M059J (cell line): ENCODE data around the gene PHETA1. TPM values are rescaled to one million over a fixed set of nuclear protein-coding genes. Genes with fewer than 3 reads are reported as not detected.
"Not testable (repeated sequence)": the region's sequence is repeated elsewhere in the genome, so short reads cannot be mapped to it uniquely, and the experiment has no call there.

Experiments
- DNase-seq: peaks from one replicate; pipeline ENCODE4 v3.0.0-alpha.2; 2012; ENCODE audit warnings: low read depth
- total RNA-seq: library from RNA; depleted of rRNA; stranded (reverse); fragments of >200 nt; shearing (Covaris generic); gene quantifications from 2 replicates; pipeline ENCODE4 v1.2.3, GENCODE V29; 2014

PHETA1 gene
- total RNA-seq, 1 experiment from 2014 or later = 3.9 TPM

GRCh38 chr12:111351026-111351425 lies 17.9 kb downstream of the PHETA1 start:
- no peak for DNase-seq

GRCh38 chr12:111349748-111350520 lies 19.0 kb downstream of the PHETA1 start:
- no peak for DNase-seq

GRCh38 chr12:111349101-111349747 lies 19.7 kb downstream of the PHETA1 start:
- DNase-seq = no peak

DNA sequence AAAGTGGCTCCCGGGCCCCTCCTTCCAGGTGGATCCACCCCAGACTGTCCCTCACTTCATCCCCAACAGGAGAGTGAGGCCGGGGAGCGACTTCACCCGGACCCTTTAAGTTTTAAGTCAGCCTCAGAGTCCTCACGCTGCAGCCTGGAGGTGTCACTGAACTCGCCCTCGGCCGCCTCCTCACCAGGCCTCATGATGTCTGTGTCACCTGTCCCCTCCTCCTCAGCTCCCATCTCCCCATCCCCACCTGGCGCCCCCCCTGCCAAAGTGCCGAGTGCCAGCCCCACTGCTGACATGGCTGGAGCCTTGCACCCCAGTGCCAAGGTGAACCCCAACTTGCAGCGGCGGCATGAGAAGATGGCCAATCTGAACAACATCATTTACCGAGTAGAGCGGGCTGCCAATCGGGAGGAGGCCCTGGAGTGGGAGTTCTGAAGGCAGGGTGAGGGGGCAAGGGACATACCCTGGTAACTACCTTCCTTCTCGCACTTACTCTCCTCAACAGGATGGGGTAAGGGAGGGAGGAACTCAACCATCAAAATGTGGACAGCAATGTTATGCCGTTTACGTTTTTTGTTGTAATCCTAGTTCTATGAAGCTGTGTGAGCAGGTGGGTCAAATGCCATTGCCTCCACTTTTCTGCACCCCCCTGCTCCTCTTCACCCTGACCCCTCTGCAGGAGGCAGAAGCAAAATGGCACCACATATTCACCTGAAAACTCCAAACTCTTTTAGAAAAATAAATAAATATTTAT lies 20.8 kb downstream of the PHETA1 start:
- DNase-seq = no peak

DNA sequence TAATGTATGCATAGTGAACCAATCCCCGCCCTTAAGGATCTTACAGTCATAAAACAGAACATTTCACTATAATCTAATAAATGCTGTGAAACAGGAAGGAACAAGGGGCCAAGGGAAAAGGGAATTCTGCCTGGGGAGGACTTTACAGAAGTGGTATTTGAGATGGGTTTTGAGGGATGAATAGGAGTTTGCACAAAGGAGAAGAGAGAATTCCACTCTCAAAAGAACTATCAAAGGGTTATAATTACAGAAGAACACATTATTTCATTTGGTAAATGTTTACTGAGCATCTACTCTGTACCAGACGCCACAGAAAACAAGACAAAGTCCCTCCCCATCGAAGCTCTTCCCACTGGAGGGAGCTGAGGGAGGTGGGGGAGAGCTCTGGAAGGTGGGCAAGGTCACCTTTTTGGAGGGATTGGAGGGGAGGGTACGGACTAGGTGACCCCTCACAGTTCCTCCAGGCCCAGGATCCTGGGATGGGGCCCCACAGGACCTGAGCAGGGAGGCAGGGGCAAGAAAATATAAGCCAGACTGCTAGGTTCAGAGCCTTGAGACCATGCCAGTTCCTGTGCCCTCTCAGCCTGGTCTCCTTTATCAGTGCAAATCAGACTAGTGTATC lies 24.5 kb downstream of the PHETA1 start:
- no peak for DNase-seq

DNA sequence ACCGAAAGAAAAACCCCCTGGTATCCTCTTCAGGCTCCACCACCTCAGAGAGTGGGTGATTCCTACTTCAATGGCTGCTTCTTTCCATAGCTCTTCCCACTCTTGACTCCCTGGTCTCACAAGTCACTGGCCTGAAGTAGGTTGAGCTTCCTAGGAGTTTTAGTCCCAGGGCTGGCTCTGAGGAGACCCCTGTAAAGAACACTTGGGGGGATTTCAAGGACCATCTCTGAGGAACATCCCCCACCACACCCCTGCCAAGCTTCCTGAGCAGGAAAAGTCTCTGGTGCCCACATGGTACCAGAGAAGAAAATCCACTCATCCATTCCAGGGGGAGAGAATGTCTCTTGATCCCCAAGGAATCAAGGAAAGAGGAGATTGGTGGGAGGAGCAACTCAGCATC lies 25.7 kb downstream of the PHETA1 start:
- DNase-seq = no peak

DNA sequence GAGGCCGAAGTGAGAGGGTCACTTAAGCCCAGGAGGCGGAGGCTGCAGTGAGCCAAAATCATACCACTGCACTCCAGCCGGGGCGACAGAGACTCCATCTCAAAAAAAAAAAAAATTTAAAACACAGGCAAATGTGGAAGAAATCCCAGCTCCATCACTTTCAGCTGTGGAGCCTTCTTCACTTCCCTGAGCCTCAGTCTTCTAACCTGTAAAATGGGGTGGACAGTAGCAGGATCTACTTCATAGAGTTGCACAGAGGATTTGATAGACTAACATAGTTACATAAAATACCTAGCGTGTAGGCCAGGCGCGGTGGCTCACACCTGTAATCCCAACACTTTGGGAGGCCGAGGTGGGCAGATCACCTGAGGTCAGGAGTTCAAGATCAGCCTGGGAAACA lies 26.5 kb downstream of the PHETA1 start:
- DNase-seq = no peak

- DNase-seq = no peak
Measured at GRCh38 chr12:111341426-111342065, 27.3 kb downstream of the PHETA1 start.

- not testable (repeated sequence) for DNase-seq
Measured at GRCh38 chr12:111340680-111341079, 28.2 kb downstream of the PHETA1 start.

- DNase-seq = no peak
Measured at GRCh38 chr12:111340231-111340630, 28.7 kb downstream of the PHETA1 start.

DNA sequence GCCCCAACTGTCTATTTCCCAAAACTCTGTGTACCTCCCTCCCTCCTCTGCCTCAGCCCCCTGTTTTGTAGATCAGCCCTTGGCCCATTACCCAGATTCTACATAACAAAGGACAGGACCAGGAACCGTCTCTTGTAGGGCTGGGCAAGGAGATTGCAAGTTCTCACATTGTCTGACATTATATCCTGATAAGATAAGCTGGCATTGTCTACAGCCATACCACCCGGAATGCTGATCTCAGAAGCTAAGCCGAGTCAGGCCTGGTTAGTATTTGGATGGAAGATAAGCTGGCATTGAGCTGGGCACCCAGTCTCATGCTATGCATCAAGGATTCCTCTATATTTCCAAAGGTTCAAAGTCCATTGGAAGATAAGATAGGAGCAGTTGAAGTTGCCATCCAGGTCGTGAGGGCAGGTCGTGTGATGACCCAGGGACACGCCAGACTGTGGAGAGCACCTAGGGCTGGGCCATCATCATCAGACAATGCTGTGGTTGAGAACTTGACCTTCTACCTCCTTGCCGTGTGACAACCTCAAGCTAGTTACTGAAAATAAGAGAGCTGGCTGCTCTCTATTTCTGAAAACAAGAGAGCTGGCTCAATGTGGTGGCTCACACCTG lies 29.5 kb downstream of the PHETA1 start:
- no peak for DNase-seq

GRCh38 chr12:111338096-111338495 lies 30.8 kb downstream of the PHETA1 start:
- DNase-seq = no peak

DNA sequence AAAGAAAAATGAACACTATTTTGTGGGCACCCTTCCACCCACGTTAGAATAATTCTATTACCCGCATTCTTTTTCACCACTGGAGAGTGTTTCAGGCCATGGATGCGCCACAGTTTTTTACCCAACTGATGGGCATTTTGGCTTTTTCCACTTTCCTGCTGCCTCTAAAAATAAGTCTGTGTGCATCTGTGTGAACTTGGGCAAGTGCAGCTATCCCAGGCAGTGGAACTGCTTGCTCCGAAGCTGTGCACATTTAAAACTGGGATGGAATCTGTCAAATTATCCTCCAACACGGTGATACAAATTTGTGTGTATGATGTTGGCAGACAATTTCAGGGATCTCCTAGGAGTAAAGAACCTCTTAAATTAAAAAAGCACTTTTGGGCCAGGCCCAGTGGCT lies 31.5 kb downstream of the PHETA1 start:
- DNase-seq = no peak

- not testable (repeated sequence) for DNase-seq
Measured at GRCh38 chr12:111336411-111336810, 32.5 kb downstream of the PHETA1 start.

DNA sequence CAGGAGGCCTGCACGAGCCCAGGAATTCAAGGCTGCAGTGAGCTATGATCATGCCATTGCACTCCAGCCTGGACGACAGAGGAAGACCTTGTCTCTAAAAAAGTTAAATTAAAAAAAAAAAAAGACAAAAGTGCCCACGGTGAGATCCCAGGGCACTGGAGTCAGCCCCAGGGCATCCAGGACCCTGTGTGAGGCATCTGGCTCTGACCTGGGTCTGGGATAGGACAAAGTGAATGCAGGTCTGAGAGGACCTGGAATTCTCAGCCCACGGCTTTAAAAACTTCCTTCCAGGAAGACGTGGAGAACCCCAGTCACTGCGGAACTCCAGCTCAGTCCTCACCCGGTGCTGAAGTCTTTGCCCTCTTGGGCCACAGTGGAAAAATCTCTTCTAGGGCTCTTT lies 33.1 kb downstream of the PHETA1 start:
- DNase-seq = no peak

DNA sequence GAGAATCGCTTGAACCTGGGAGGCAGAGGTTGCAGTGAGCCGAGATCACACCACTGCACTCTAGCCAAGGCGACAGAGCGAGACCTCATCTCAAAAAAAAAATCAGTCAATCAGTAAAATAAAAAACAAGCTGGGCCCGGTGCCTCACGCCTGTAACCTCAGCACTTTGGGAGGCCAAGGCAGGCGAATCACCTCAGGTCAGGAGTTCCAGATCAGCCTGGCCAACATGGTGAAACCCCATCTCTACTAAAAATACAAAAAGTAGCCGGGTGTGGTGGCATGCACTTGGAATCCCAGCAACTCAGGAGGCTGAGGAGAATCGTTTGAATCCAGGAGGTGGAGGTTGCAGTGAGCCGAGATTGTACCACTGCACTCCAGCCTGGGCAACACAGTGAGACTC lies 33.6 kb downstream of the PHETA1 start:
- DNase-seq = not testable (repeated sequence)

DNA sequence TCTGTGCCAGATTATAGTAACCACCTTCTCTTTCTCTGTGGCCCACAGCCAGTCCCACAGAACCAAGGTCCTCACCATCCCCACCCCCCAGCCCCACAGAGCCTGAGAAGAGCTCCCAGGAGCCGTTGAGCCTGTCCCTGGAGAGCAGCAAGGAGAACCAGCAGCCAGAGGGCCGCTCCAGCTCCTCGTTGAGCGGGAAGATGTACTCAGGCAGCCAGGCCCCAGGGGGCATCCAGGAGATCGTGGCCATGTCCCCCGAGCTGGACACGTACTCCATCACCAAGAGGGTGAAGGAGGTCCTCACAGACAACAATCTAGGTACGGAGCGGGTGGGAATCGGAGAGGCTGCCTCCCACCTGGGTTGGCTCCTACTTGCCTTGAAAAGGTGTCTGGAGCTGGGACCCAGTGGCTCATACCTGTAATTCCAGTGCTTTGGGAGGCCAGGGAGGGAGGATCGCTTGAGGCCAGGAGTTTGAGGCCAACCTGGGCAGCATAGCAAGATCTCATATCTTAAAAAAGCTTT lies 34.4 kb downstream of the PHETA1 start:
- DNase-seq = no peak

DNA sequence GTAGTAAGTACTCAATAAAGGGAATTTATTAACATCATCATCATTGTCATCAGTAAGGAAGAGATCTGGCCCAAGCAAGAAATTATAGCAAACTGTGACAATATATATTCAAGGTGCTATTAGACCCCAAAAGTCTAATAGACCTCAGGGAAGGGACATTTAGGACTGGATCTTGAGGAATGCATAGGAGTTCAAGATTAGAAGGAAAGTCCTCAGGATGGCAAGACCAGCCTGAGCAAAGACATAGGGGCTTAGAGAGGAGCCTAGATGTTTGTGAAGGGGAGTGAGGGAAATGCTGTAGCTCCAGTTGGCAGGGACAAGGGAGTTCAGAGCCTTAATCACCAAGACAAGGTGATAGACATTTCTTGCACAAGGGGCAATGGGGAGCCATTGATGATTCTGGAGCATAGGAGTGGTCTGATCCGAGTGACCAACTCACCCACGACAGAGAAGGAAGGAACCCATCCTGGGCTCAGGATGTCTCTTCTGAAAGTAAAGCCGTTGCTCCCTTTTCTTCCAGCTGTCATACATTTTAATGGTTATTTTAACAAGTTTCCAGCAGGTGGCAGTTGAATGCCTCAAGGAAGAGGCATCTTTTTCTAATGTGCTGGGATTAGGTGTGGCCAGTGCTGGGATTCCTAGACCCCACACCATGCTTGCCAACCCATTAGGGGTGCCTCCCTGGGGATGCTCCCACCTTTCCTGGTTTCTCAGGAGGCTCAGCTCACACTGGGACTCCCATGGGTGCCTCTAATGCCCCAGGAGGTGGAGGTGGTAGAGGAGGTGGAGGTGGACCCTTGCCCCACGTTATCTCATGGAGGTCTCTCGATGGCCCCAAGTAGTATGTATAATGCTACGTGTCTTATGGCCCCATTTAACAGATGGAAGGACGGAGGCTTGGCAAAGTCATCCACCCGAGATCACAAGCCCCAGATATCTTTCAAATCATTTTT lies 37.8 kb downstream of the PHETA1 start:
- DNase-seq = peak; percentile 66

GRCh38 chr12:111328138-111328537 lies 40.8 kb downstream of the PHETA1 start:
- no peak for DNase-seq

DNA sequence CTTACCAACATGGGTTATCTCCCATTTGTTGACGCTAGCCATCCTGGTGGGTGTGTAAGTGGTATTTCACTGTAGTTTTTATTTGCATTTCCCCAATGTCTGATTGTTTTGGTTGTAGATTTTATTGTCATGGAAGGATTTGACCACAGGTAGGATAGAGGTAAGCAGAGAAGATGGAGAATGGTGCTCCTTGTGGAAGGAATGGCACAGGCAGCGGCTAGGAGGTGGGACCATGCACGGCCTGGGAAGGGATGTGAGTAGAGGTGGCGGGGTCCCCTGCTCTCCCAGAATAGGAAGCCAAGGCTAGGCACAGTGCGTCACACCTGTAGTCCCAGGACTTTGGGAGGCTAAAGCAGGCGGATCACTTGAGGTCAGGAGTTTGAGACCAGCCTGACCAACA lies 41.4 kb downstream of the PHETA1 start:
- DNase-seq = no peak
